H54 (cell line): ENCODE measurements around the gene ACAA2.
A peak's percentile ranks its signal among the peaks of the same experiment; 100 is the strongest.

Source experiments
- DNase-seq: peaks from one replicate; pipeline ENCODE4 v3.0.0; 2011; ENCODE audit warnings: low spot score, mixed read lengths; ENCODE audit not compliant: insufficient read length
- FAIRE-seq: peaks from 3 replicates; lab custom pipeline; 2011; peaks lifted over from hg19 to GRCh38; lab: Jason Lieb, UNC
- POLR2A ChIP-seq: IDR thresholded peaks from 2 replicates; pipeline ENCODE4 v1.6.1; 2011; ENCODE audit warnings: low read depth, mild to moderate bottlenecking, low read length

Gene ACAA2

GRCh38 chr18:49850636-49851035, 37.3 kb upstream of the ACAA2 start:
- FAIRE-seq: no peak
- TF ChIP-seq POLR2A: no peak
- no peak for DNase-seq

DNA sequence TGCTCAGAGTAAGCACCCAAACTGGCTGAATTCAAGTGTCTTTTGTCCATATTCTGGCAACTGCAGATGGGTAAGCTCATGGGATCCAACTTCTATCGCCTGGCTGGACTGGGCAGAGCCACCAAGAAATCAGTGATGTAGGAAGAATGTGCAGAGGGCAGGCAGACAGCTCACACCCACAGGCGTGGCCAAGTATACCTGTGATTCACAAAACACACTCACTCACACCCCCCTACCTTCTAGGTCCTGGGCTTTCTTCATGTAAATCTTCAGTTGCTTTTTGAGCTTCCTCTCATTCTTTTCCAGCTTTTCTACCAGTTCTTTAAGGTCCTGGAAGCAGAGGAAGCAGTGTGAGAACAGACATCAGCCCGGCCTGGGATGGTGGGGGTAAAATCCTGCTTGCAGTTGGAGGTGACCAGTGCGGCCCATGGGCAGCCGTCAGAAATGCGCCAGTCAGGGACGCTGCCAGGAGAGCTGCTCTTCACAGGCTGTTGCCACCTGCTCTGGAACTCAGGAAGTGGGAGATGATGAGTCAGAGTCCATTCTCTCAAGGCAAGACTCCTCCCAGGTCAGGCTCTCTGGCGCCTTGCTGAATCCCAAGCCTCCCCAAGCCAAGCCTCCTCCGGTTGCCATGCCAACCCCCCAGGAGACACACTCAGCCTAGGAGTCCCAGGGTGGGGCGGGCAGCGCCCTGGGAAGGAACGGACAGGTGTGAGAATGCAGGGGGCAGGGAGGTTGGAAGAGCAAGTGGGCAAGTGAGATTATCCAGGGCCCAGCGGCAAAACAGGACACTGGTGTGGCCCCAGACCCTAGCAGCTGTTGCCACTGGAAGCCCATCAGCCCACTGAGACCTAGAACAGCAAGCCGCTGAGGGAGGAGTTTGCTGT, 36.2 kb upstream of the ACAA2 start:
- DNase-seq: peak; percentile 90
- no peak; the same call in 1 of the 2 replicates for TF ChIP-seq POLR2A
- peak; percentile 73 for FAIRE-seq

- no peak for TF ChIP-seq POLR2A
- DNase-seq: no peak
- no peak for FAIRE-seq
Measured at GRCh38 chr18:49848115-49848514, 34.8 kb upstream of the ACAA2 start.

GRCh38 chr18:49847524-49847923, 34.2 kb upstream of the ACAA2 start:
- FAIRE-seq (no peak), DNase-seq (no peak)
- no peak for TF ChIP-seq POLR2A

DNA sequence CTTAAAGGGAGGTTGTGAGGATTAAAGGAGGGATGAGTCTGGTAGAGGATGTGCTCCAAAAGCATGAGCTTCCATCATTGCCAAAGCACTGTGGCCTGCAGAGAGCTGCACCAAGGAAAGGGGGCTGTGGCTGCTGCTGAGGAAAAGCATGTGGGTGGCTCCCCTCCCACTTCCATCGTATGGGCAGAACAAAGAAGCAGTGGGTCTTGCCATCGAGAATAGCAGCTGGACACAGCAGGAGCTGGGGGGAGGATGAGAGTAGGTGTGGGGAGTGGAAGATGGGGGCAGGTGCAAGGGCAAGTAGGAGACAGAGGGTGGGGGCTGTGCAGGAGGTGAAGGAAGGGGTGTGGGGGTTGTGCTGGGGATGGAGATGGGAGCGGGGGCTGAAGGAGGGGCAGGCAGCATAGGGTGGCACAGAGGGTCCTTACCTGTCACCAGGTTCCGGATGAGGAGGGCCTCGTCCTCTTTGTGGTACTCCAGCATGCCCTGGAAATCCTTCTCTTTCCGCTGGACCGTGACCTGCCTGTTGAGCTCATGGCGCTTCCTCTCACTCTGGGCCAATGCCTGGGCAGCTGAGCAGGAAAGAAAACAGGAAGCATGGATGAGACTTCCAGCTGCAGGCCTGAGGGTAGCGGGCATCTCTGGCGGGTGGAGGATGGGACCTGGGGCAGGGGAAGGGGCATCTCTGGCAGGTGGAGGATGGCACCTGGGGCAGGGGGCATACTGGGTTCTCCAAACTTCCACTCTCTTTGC, 33.6 kb upstream of the ACAA2 start:
- FAIRE-seq: no peak
- DNase-seq: no peak
- TF ChIP-seq POLR2A: no peak

- DNase-seq (no peak), FAIRE-seq (no peak)
- no peak for TF ChIP-seq POLR2A
Measured at GRCh38 chr18:49846361-49846662, 33.0 kb upstream of the ACAA2 start.

- no peak for TF ChIP-seq POLR2A
- FAIRE-seq (no peak), DNase-seq (no peak)
Measured at GRCh38 chr18:49845629-49846360, 32.5 kb upstream of the ACAA2 start.

DNA sequence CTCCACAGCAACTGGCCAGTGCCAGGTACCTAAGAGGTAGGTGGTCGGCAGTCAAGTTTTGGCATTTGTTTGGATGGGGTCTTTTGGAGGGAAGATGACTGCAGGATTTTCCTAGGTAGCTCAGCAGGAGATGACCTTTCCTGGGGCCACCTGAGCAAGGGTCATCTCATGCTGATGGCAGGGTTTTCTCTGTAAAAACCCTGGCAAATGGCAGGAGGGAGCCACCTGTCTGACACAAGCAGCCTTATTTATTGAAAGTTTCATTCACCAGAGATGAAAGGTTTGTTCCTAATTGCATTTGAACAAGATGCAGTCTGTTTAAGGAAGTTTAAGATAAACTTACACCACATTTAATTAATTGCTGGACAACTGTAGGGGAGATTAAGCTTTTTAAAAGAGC, 31.6 kb upstream of the ACAA2 start:
- DNase-seq (no peak), FAIRE-seq (no peak)
- TF ChIP-seq POLR2A: no peak

DNA sequence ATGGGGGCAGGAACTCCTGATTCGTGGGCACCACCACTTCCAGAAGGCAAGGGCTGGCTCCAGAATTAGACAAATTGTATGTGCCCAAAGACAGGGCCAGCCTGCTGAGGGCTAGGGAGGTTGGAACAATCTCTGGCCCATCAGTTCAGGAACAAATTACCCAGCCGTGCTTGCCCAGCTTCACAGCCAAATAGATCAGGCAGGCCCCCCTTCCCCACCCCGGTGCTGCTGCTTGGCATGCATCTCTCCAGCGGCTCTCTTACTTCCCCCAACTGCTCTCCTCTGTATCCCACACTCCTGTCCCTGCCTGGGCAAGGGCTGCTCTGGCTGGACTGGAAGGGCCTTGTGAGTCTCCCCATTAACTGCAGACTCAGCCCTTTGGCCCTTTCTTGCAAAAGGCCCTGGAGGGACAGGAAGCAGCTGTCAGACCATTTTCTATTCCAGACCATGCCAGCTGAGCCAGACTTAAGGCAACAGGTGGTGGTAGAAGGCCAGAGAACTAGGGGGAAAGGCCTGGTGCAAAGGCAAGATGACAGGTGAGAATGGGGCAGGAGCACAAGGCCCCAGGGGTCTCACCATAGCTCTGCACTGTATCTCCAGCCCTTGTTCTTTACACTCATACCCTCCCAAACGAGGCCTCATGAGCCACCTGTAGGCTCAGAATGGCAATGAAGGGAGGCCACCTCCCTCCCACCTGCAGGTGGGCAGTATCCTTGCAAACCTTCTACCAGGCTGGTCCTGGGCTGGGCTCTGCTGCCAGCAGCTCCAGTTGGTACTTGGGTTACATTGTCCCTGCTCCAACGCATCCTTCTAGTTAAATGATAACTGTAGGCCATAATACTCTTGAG, 30.7 kb upstream of the ACAA2 start:
- no peak for DNase-seq
- TF ChIP-seq POLR2A: no peak
- FAIRE-seq: no peak

- DNase-seq (no peak), FAIRE-seq (no peak)
- no peak for TF ChIP-seq POLR2A
Measured at GRCh38 chr18:49843131-49843530, 29.8 kb upstream of the ACAA2 start.

- no peak for TF ChIP-seq POLR2A
- no peak for FAIRE-seq
Measured at GRCh38 chr18:49842656-49843055, 29.3 kb upstream of the ACAA2 start.

GRCh38 chr18:49841236-49842217, 28.2 kb upstream of the ACAA2 start:
- FAIRE-seq (no peak), DNase-seq (no peak)
- TF ChIP-seq POLR2A: no peak

More at GRCh38 chr18:49842656-49843055, 29.3 kb upstream of the ACAA2 start:
- no peak for DNase-seq
